ENCODE measurements around the gene OLIG2. TPM values are rescaled to one million over a fixed set of nuclear protein-coding genes. Genes with fewer than 3 reads are reported as not detected.

The OLIG2 gene
- total RNA-seq, 3 donors from 2014 or later (not counting 1 experiment from before 2014, with no cell fraction given): not detected

- intact Hi-C loops (cut with micrococcal nuclease): no loop called here
- no peak for ATAC-seq
- H3K4me1 ChIP-seq (ENCODE audit: control insufficient read depth, insufficient read depth, low read length): peaks cover 26% of the 10 kb centered on the region
Observed at GRCh38 chr21:33063375-33063883, 37.7 kb downstream of the OLIG2 start.

GRCh38 chr21:33063907-33064622 lies 38.3 kb downstream of the OLIG2 start:
- 78% methylated on average over 14 of the region's 14 CpGs for WGBS (ENCODE audit: insufficient coverage)
- Histone ChIP-seq H3K4me3 (ENCODE audit: low read length) (no peak overlapping the region), H3K27me3 (ENCODE audit: control insufficient read depth, insufficient read depth, low read length) (peaks cover 13% of the 10 kb centered on the region), H3K27ac (ENCODE audit: low read length) (no peak overlapping the region), H3K36me3 (ENCODE audit: control insufficient read depth, insufficient read depth, low read length) (no peaks in the 10 kb centered on the region), H3K9me3 (ENCODE audit: control insufficient read depth, insufficient read depth, low read length) (no peaks in the 10 kb centered on the region), H3K4me1 (ENCODE audit: control insufficient read depth, insufficient read depth, low read length) (peaks cover 20% of the 10 kb centered on the region)
- Mint-ChIP-seq H3K36me3 (no peaks in the 10 kb centered on the region), H3K27ac (no peak overlapping the region), H3K4me3 (no peak overlapping the region), H3K9me3 (no peaks in the 10 kb centered on the region), H3K4me1 (peaks cover 11 to 14% of the 10 kb centered on the region in 2 donors), H3K27me3 (ENCODE audit: low read depth in 2 of 2) (peaks cover 55 to 57% of the 10 kb centered on the region in 2 donors)
- DNase-seq (no peak), ATAC-seq (no peak)
- no peak for TF ChIP-seq CTCF (IDR thresholded peaks at IDR 0.05)
- intact Hi-C loops (cut with micrococcal nuclease): no loop called here

More at GRCh38 chr21:33063375-33063883, 37.7 kb downstream of the OLIG2 start:
- TF ChIP-seq CTCF (IDR thresholded peaks at IDR 0.05): no peak
- Histone ChIP-seq H3K27ac (ENCODE audit: low read length) (no peak overlapping the region), H3K4me3 (ENCODE audit: low read length) (no peak overlapping the region), H3K9me3 (ENCODE audit: control insufficient read depth, insufficient read depth, low read length) (no peaks in the 10 kb centered on the region), H3K27me3 (ENCODE audit: control insufficient read depth, insufficient read depth, low read length) (peaks cover 7% of the 10 kb centered on the region), H3K36me3 (ENCODE audit: control insufficient read depth, insufficient read depth, low read length) (no peaks in the 10 kb centered on the region)
- WGBS (ENCODE audit: insufficient coverage): 58% methylated on average over 3 of the region's 5 CpGs
- H3K4me3 Mint-ChIP-seq: no peak overlapping the region
- H3K36me3 Mint-ChIP-seq: no peaks in the 10 kb centered on the region
- peaks cover 49 to 53% of the 10 kb centered on the region in 2 donors for H3K27me3 Mint-ChIP-seq (ENCODE audit: low read depth in 2 of 2)
- no peaks in the 10 kb centered on the region for H3K9me3 Mint-ChIP-seq
- H3K4me1 Mint-ChIP-seq: peaks cover 18 to 21% of the 10 kb centered on the region in 2 donors
- H3K27ac Mint-ChIP-seq: no peak overlapping the region
- no peak for DNase-seq

- DNase-seq (no peak), ATAC-seq (no peak)
- no peak overlapping the region for H3K27ac Mint-ChIP-seq
- no peak overlapping the region for H3K27ac ChIP-seq (ENCODE audit: low read length)
- intact Hi-C loops (cut with micrococcal nuclease): no loop called here
- WGBS (ENCODE audit: insufficient coverage): 69% methylated on average over 16 of the region's 18 CpGs
- no peaks in the 10 kb centered on the region for H3K36me3 ChIP-seq (ENCODE audit: control insufficient read depth, insufficient read depth, low read length)
- H3K36me3 Mint-ChIP-seq: no peaks in the 10 kb centered on the region
- H3K27me3 Mint-ChIP-seq (ENCODE audit: low read depth in 2 of 2): peaks cover 62 to 64% of the 10 kb centered on the region in 2 donors
- no peak overlapping the region for H3K4me3 Mint-ChIP-seq
- no peaks in the 10 kb centered on the region for H3K9me3 Mint-ChIP-seq
- no peak overlapping the region for H3K4me3 ChIP-seq (ENCODE audit: low read length)
- no peaks in the 10 kb centered on the region for H3K9me3 ChIP-seq (ENCODE audit: control insufficient read depth, insufficient read depth, low read length)
- peaks cover 20% of the 10 kb centered on the region for H3K27me3 ChIP-seq (ENCODE audit: control insufficient read depth, insufficient read depth, low read length)
- H3K4me1 Mint-ChIP-seq: peaks cover 4 to 7% of the 10 kb centered on the region in 2 donors
- H3K4me1 ChIP-seq (ENCODE audit: control insufficient read depth, insufficient read depth, low read length): peaks cover 15% of the 10 kb centered on the region
- TF ChIP-seq CTCF (IDR thresholded peaks at IDR 0.05): no peak
Observed at GRCh38 chr21:33064623-33065390, 39.1 kb downstream of the OLIG2 start.

Measured in natural killer cell (primary cell).